Rectal smooth muscle tissue (tissue), 1 donor: Measurements from ENCODE around the gene PTPRO.

Experiments
- H3K27ac ChIP-seq: one replicate; pipeline ENCODE4 v1.7.0; 2013; ENCODE audit warnings: low read depth, low read length, inconsistent platforms
- H3K27me3 ChIP-seq: one replicate; pipeline ENCODE4 v1.7.0; 2013; ENCODE audit warnings: low read length; ENCODE audit not compliant: control insufficient read depth, insufficient read depth
- H3K36me3 ChIP-seq: one replicate; pipeline ENCODE4 v1.7.0; 2013; ENCODE audit warnings: low read length; ENCODE audit not compliant: control insufficient read depth, insufficient read depth
- H3K4me1 ChIP-seq: one replicate; pipeline ENCODE4 v1.7.0; 2013; ENCODE audit warnings: low read length; ENCODE audit not compliant: control insufficient read depth, insufficient read depth
- H3K4me3 ChIP-seq: one replicate; pipeline ENCODE4 v1.7.0; 2013; ENCODE audit warnings: low read length
- H3K9ac ChIP-seq: one replicate; pipeline ENCODE4 v1.7.0; 2013; ENCODE audit warnings: low read length

The PTPRO gene

DNA sequence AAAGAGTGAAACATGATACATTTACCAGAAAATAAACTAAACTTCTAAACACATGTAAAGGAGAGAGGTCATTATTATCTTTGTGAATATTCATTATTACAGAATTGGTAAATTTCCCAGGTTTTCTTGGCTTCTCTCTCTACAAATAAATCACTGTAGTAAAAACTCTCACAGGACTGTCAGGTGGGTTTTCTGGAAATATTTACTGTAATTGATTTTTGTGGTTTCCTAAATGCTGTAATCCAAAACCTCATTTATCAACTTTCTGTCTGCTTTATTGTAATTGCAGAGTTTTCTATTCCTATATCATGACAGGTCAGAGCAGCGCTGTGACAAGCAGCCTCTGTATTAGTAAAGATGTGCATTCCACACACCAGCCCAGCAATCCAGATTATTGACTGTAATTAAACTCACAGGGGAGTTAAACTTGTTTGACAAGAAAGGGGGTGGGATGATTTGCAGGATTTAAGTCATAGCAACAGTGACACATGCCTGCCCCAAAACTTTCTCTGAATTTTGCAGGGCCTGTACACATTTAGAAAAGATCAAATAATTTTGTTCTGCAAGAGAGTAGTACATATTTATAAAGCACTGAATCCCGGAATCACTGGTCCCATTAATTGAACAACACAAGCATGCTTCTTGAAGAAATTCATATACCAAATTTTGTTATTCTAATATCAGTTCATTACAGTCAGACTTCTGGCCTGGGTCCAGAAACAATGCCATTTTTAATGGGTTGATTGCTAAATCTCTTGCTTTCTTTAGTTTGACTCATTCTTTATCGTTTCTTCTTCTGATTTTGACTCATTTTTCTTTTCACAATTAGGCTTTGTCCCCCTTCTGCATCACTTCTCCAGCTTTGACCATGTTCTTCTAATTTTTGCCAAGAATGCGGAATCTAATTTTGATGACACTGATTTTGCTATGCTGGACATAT lies 42.2 kb downstream of the PTPRO start:
- Histone ChIP-seq H3K4me1 (no peaks in the 10 kb centered on the region), H3K36me3 (no peaks in the 10 kb centered on the region)

DNA sequence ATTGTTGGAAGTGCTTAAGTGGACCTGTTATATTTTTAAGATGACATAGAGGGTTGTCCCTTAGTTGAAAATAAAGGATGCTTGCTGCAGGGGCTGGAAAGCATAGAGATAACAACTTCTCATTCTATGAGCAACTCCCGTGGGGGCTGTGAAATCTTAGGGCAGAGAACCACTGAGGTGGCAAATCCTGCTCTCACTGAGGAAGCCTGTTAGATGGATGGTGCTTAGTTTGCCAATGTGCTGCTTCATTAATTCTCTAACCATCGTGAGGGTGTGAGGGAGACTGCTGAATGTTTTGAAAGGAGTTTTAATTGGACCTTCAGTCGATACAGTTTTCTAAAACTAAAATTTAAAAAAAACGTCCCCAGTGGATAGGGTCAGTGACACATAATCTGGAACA lies 46.5 kb downstream of the PTPRO start:
- H3K4me1 ChIP-seq, result no peaks in the 10 kb centered on the region

More for the DNA sequence above, 42.2 kb downstream of the PTPRO start:
- H3K27ac ChIP-seq, result no peak overlapping the region
- H3K4me3 ChIP-seq, result no peak overlapping the region
- H3K9ac ChIP-seq, result no peak overlapping the region
- no peaks in the 10 kb centered on the region for H3K27me3 ChIP-seq

DNA sequence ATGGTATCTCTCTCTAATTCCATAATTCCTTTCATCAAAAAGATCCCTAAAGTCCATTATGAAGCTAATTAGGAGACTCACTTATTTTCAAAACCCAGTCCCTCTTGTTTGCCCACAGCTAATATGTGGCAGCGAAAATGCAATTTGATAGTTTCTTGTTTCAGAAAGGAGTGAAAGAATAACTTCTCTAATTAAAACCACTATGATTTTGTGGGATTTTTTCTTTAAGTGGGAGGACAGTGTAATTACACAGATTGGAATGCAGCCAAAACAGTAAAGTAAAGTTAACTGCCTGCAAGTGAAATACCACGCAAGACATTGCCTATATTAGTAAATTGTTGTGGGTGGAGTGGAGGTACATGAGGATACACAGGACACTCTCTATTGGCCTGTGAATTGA lies 50.0 kb downstream of the PTPRO start:
- no peak overlapping the region for H3K4me3 ChIP-seq
- no peaks in the 10 kb centered on the region for H3K4me1 ChIP-seq
- no peaks in the 10 kb centered on the region for H3K27me3 ChIP-seq
- no peak overlapping the region for H3K27ac ChIP-seq
- H3K9ac ChIP-seq, result no peak overlapping the region
- H3K36me3 ChIP-seq, result no peaks in the 10 kb centered on the region

More for the DNA sequence above, 46.5 kb downstream of the PTPRO start:
- no peaks in the 10 kb centered on the region for H3K27me3 ChIP-seq
- H3K4me3 ChIP-seq, result no peak overlapping the region
- H3K36me3 ChIP-seq, result no peaks in the 10 kb centered on the region
- H3K27ac ChIP-seq, result no peak overlapping the region
- H3K9ac ChIP-seq, result no peak overlapping the region

DNA sequence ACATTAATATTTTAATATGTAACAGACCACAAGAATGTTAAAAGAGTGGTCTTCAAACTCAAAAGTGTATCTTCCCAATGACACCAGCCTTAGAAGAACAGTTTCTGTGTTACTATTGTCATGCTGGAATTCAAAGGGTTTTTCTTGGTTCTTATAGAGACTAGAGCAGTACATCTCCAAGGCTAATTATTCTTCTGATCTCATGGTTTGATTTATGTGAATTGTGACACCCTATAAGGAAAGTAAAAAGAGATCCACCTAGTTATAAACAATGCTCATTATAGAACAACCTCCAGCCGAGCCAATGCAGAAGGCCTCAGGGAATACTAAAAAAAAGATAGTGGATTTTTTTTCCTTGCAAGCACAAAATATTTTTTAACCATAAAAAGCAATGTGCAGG lies 65.5 kb downstream of the PTPRO start:
- Histone ChIP-seq H3K4me3 (no peak overlapping the region), H3K27ac (no peak overlapping the region), H3K27me3 (no peaks in the 10 kb centered on the region), H3K4me1 (no peaks in the 10 kb centered on the region), H3K9ac (no peak overlapping the region), H3K36me3 (no peaks in the 10 kb centered on the region)

DNA sequence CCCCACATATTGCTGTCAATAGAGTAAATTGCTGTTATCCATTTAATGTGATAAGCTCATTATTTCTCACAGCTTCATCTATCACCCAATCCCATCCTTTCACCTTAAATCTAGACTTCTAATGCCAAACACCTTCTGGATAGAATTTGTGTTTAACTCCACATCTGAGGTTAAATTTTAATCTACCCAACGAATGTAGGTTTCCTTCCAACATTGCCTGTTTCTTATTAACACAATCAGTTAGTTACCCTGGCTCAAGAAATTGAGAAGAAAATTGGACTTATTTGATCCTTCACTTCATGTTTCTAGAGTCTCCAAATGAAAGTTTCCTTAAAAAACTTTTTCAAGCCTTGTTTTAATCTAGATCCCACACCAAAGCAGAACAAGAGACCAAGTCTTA lies 67.3 kb downstream of the PTPRO start:
- H3K4me3 ChIP-seq, result no peak overlapping the region
- no peak overlapping the region for H3K27ac ChIP-seq
- H3K4me1 ChIP-seq, result no peaks in the 10 kb centered on the region
- no peaks in the 10 kb centered on the region for H3K36me3 ChIP-seq
- no peak overlapping the region for H3K9ac ChIP-seq
- no peaks in the 10 kb centered on the region for H3K27me3 ChIP-seq

DNA sequence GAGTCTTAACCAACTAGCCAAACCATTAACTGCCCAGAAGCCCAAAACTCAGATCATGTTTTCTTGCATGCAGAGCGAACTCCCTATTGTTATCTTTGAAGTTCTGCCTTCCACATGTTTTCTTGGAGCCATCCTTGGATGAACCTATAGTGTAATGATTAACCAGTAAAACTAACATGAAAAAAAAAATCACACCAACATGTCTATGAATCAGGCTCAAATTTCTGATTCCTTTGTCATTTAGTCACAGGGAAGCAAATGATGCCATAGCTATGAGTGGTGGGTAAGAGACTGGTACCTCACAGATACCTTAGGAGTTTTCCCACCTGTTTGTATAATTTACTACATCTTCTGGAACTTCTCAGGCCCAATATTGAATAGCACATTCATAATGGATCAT lies 70.7 kb downstream of the PTPRO start:
- Histone ChIP-seq H3K27ac (no peak overlapping the region), H3K27me3 (no peaks in the 10 kb centered on the region), H3K4me3 (no peak overlapping the region), H3K4me1 (no peaks in the 10 kb centered on the region), H3K9ac (no peak overlapping the region), H3K36me3 (no peaks in the 10 kb centered on the region)

DNA sequence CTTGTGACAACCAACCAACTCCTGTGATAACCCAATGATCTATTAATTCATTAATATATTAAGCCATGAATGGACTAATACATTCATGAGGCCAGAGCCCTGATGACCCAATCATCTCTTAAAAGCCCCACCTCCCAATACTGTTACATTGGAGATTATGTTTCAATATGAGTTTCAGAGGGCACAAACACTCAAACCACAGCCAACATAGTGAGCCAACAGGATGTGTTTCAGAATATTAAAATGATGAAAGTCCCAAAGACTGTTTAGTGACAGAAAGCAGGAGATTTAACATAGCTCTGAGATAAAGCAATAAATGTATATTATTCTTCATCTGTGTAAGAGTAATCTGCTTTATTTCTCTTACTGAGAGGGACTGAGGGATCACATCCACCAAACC lies 71.7 kb downstream of the PTPRO start:
- H3K4me3 ChIP-seq, result no peak overlapping the region
- no peak overlapping the region for H3K27ac ChIP-seq
- no peaks in the 10 kb centered on the region for H3K36me3 ChIP-seq
- no peak overlapping the region for H3K9ac ChIP-seq
- H3K27me3 ChIP-seq, result no peaks in the 10 kb centered on the region
- no peaks in the 10 kb centered on the region for H3K4me1 ChIP-seq

DNA sequence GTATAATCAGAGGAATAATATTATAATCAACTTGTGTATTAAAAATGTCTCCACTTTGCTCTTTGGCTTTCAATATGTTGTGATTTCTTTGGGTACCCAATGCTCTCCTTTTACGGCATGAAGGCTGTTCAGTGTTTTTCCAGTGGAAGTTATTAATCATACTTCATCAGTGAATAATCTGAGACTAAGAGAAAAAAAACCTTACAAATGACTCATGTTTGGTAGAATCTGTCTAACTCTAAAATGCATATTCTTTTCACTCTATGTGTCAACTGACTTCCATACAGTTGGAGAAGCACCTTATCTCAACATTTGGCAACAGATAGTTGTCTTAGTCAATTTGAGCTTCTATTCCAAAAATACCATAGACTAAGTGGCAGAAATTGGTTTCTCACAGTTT lies 82.2 kb downstream of the PTPRO start:
- H3K4me1 ChIP-seq, result no peaks in the 10 kb centered on the region
- H3K27me3 ChIP-seq, result no peaks in the 10 kb centered on the region
- H3K9ac ChIP-seq, result no peak overlapping the region
- no peak overlapping the region for H3K4me3 ChIP-seq
- H3K36me3 ChIP-seq, result no peaks in the 10 kb centered on the region
- no peak overlapping the region for H3K27ac ChIP-seq

DNA sequence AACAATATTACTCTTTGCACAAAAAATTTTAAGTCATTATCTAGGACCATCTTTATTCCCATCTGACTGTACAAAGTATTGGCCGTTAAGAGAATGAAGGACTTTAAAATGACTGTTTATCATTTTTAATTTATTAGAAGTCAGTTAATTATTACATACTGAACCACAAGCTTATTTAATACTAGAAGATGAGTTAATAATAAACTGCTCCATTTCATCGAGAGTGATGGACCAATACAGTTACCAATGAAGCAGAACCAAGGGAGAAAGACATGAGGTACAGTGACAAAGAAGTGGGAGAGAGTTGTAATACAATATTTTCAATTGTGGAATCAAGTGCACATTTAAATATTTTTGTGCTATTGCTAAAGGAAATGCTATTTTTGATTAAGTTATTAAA lies 83.3 kb downstream of the PTPRO start:
- no peak overlapping the region for H3K27ac ChIP-seq
- H3K9ac ChIP-seq, result no peak overlapping the region
- no peaks in the 10 kb centered on the region for H3K4me1 ChIP-seq
- H3K27me3 ChIP-seq, result no peaks in the 10 kb centered on the region
- H3K36me3 ChIP-seq, result no peaks in the 10 kb centered on the region
- H3K4me3 ChIP-seq, result no peak overlapping the region

DNA sequence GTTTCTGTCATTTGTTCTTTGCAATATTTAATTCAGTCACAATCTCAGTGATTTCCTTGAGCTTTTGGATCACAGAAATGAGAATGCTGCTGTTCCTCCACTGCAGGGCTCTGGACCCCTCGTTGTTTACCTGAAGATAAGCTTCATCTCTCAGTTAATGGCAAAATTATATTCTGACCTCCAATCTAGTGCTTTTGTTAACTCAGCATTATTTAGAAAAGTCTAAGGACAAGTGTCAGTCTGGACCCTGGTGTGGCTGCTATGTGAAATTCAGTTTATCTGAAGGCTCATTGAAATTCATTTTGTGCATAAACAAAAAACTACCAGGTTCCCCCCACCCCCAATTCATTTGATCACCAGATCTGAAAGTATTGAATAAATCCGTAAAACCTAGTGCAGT lies 84.7 kb downstream of the PTPRO start:
- Histone ChIP-seq H3K27ac (no peak overlapping the region), H3K9ac (no peak overlapping the region), H3K4me1 (no peaks in the 10 kb centered on the region), H3K4me3 (no peak overlapping the region), H3K36me3 (no peaks in the 10 kb centered on the region), H3K27me3 (no peaks in the 10 kb centered on the region)

DNA sequence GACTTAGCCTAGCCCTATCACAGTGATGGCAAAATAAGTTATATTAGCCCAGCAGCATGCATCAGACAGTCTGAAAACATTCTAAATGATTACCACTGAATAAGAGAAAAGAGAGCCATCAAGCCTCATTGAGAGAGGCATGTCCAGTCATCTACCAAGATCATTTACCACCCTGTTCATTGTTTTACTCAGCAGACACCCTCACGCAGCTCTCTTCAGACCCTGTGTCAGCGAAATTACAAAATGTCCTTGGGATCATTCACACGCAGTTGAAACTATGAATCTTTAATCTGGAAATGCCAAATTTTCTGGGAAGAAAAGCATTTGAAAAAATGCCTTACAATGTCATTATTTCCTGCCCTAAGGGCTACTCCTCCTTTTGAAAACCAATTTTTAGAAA lies 89.5 kb downstream of the PTPRO start:
- no peak overlapping the region for H3K9ac ChIP-seq
- no peaks in the 10 kb centered on the region for H3K4me1 ChIP-seq
- H3K27ac ChIP-seq, result no peak overlapping the region
- H3K36me3 ChIP-seq, result no peaks in the 10 kb centered on the region
- no peak overlapping the region for H3K4me3 ChIP-seq
- H3K27me3 ChIP-seq, result no peaks in the 10 kb centered on the region

DNA sequence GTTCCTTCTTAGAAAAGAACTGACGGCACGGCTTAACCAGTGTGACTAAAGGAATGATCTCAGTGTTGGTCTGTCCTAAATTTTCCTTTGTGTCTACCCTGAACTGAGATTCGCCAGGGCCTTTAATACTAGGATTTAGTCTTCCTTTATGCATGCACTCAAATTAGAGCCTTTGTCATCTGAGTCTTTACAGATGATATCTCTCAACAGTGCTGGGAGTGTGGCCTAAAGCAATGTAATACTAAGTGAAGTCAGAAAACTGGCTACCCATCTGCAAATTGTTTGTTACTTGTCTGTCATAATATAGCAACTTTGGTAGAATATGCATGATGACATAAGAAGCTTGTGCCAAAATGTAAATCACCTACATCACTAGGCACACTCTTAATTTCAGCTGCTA lies 95.4 kb downstream of the PTPRO start:
- no peaks in the 10 kb centered on the region for H3K36me3 ChIP-seq
- H3K4me3 ChIP-seq, result no peak overlapping the region
- no peaks in the 10 kb centered on the region for H3K4me1 ChIP-seq
- no peak overlapping the region for H3K27ac ChIP-seq
- no peaks in the 10 kb centered on the region for H3K27me3 ChIP-seq
- H3K9ac ChIP-seq, result no peak overlapping the region

DNA sequence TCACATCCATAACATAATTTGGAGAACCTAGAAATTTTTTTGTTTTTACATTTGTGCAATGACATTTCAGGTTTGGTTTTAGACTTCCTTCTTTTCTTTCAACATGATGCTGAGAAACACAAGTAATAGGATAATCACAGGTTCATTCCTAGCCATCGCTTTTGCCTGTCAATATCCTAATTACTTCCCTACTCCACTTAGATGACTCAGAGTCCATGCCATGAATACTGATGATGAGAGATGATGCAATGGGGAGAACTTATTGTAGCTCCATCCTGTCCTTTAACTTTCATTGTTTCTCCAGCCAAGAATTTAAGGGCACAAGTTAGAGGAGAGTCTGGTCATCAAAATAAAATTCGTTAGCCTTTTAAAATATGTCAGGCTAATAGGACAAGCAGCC lies 101.3 kb downstream of the PTPRO start:
- no peak overlapping the region for H3K9ac ChIP-seq
- no peaks in the 10 kb centered on the region for H3K36me3 ChIP-seq

More for the DNA sequence above, 101.3 kb downstream of the PTPRO start:
- Histone ChIP-seq H3K27ac (no peak overlapping the region), H3K27me3 (no peaks in the 10 kb centered on the region), H3K4me1 (no peaks in the 10 kb centered on the region), H3K4me3 (no peak overlapping the region)
